KBM-7 (cell line): ENCODE measurements around the gene CEP131.

Experiments used
- DNase-seq: peaks from one replicate; pipeline ENCODE4 v3.0.0-alpha.2; 2015
- in situ Hi-C: fragments of 300-500 bp; cut with MboI; formaldehyde crosslinking; loops from 2 replicates; pipeline ENCODE4 v1.14.3; 2020; ENCODE audit warnings: low sequenced_read_pairs, low pct_unique_long_range_greater_than_20kb, mixed read lengths

Gene CEP131

DNA sequence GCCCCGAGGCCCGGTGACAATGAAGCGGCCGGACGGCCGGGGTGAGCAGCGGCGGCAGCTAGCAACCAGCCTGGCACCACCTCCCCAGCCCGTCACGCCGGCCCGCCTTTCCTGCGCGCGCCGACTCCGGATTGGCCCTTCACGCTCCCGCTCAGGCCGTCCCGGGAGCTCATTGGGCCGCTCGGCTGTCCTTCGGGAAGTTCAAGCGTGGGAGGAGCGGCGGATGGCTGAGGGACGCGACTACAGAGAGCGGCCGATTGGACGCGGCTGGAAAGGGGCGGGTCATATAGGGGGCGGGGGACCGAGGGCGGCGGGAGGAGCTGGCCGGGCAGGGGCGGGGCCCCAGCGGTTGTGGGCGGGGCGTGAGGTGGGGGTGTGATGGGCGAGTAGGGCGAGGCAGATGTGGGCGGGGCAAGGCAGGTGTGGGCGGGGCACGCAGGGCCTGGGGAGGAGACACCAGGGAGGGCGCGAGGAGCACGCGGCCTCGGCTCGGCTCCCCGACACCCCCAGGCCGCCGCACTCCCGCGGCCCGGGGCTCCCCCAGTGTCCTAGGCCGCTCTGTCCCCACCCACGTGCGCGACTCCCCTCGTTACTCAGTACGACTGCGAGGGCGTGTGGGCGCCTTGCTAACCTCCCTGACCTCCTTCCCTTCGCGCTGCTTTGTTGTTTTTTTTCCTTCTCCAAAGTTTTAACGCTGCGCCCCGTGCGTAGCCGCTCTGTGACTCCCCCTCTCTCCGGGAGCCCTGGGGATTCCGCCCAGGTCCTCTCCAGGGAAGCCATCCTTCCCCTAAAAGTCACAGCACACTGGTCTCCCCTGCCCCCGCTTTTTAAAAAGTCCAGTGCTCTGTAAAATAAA is at the start of gene CEP131:
CEP131 (minus strand) TSS at position 60 of the 856 bp plus-strand sequence. CDS start 2,909 bp downstream, outside the sequence.
- peak; percentile 97 for DNase-seq
- in situ Hi-C loops = no loop called here

DNA sequence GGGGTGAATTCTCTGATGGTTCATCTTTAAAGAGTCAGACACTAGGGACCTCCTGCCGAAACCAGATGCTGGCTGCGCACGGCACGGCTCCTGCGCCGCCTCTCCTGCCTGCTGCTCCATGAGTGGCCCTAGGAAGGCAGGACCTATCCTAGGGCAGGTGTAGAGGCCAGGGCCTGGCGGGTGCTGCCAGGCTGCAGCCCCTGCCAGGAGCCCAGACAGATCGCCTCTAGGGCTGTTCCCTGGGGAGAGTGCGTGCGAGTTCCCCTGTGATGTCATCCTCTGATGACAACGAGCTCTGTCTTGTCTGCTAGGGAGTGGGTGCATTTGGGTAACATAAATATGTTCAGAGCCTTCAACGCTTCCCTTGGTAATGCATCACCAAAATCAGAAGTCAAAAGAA is 48.5 kb upstream of the CEP131 start:
- in situ Hi-C loops = no loop called here

DNA sequence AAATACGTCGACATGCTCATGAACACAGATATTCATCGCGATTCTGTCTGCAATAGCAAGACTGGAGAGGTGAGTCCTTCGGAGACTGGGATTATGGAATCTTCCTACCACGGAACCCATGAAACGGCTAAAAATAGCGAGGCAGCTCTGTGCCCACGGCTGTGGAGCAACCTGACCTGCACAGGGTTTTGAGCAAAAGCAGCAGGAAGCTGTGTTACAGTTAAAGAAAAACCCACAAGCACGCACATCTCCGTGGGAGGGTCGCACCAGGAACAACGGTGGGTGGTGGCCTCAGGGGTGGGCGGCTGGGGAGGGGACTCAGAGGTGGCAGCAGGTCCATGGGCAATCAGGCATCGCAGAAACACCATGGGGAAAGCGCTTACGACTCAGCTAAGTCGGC is 47.5 kb upstream of the CEP131 start:
- DNase-seq = no peak
- in situ Hi-C loops = no loop called here

More for the DNA sequence above, 48.5 kb upstream of the CEP131 start:
- no peak for DNase-seq

- DNase-seq = no peak
- in situ Hi-C loops = no loop called here
These were observed 44.8 kb upstream of the CEP131 start for GRCh38 chr17:81267390-81268067.

- in situ Hi-C loops = no loop called here
- no peak for DNase-seq
These were observed 42.8 kb upstream of the CEP131 start for GRCh38 chr17:81265576-81265975.

- no peak for DNase-seq
- in situ Hi-C loops = no loop called here
These were observed 41.9 kb upstream of the CEP131 start for GRCh38 chr17:81264640-81265039.

GRCh38 chr17:81263371-81264181 is 40.8 kb upstream of the CEP131 start:
- DNase-seq = no peak
- in situ Hi-C loops = no loop called here

DNA sequence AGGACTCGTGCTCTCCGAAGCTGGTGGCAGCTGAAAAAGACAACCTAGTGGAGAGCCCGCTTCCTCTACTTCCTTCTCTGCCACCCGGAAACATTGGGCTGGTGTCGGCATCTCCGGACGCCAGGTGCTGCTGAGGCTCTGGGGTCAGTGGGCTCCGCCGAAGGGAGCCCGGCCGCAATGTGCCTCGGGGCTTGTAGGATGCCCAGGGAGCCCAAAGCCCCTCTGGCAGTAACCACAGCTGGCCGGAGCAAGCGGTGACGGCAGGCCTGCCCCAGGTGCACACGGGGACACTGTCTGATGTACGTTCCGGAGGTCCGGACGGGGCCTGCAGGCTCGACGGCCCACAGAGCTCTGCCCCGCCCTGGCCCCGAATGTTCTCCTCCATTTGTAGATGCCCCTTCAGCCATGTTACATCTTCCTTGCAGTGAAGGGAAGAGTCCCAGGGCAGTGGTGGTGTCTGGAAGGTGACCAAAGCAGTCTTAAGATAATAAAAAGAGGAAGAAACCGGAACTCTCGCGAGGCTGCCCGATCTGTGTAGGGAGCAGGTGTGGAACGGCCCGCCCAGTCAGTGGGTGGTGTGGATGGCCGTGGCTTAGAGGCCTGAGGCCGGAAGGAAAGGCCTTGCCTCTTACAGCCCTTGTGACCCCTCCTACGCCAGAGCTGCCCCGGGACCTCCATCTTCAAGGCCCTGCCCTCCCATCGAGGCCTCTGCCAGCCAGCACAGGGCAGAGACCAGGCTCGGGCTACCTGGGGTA is 39.0 kb upstream of the CEP131 start:
- no peak for DNase-seq
- in situ Hi-C loops = no loop called here

GRCh38 chr17:81261096-81261495 is 38.3 kb upstream of the CEP131 start:
- in situ Hi-C loops = no loop called here
- DNase-seq = no peak

DNA sequence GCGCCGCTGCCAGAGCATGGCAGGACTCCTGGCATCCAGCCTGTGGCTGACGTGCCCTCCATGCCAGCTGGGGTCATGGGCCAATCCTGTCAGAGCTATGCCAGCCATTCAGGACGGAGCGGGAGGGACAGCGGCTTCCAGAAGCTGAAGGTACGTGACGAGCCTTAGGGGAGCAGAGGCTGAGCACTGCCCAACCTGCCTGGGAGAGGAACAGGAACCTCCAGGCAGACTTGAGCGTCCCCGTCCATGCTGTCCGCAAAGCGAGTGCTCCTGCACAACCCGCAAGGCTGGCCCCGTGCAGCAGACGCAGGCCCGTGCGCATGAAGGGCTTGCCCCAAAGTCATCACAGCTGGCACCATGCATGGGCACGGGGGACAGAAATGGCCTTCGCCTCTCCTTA is 37.9 kb upstream of the CEP131 start:
- in situ Hi-C loops = no loop called here
- no peak for DNase-seq

DNA sequence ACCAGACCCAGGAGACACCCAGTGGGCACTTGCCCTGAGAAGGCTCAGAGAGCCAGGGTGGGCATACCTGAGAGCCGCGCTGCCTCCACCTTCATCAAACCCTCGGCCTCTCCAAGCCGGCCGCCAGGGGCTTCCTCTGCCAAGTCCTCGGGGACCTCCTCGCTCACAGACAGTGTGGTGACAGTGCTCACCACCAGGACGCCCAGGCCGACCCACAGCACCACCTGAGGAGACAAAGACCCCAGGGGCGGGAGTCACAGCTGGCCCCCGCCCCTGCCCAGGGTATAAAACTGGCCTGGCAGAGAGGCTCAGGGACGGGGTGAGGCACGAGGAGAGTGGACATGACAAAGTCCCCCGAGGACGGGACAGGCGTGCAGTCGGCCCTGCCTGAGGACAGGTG is 37.4 kb upstream of the CEP131 start:
- DNase-seq = no peak
- in situ Hi-C loops = no loop called here

DNA sequence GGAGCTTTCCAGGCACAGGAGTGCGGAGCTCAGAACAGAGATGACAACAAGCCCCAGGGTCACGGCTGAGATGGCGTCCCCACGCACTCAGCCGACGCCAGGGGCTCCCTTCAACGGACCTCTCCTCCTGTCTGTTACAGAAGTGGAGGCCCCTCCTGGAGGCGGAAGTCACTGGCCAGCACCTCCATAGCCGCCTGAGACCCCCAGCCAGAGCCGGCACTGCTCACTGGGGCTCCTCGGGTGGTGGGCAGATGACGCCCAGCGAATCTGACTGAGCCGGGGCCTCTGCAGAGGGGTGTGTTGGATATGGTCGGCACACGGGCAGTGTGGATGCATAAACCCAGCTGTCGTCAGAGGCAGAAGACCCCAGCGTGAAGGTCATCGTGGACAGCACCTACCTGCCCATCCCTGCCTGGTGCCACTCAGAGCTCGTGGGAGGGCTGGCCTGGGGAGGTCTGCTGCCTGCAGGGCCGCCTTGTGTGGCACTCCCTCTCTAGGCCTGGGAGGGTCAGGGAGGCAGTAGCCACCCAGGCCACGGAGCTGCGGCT is 36.4 kb upstream of the CEP131 start:
- in situ Hi-C loops = no loop called here
- no peak for DNase-seq

GRCh38 chr17:81258292-81258691 is 35.5 kb upstream of the CEP131 start:
- no peak for DNase-seq
- in situ Hi-C loops = no loop called here

- in situ Hi-C loops = no loop called here
These were observed 34.8 kb upstream of the CEP131 start for GRCh38 chr17:81257533-81257932.

DNA sequence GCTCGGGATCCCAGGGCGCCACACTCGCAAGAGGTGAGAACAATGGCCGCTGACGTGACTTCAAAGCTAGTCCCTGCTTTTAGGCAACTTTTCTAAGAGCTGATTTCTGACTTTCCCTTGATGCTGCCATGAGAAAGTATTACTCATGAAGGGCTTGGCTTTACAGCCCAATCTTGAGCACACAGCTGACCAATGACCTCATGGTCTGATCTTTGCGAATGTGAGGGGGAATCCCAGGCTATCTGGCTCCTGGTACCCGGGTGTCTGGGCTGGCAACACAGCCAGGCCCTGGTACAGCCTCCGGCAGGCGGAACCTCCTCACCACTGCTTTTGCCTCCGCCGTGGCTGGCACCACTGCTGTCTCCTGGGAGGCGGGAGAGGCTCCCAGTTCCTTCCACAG is 33.9 kb upstream of the CEP131 start:
- no peak for DNase-seq
- in situ Hi-C loops = no loop called here

More at GRCh38 chr17:81257533-81257932, 34.8 kb upstream of the CEP131 start:
- DNase-seq = no peak

DNA sequence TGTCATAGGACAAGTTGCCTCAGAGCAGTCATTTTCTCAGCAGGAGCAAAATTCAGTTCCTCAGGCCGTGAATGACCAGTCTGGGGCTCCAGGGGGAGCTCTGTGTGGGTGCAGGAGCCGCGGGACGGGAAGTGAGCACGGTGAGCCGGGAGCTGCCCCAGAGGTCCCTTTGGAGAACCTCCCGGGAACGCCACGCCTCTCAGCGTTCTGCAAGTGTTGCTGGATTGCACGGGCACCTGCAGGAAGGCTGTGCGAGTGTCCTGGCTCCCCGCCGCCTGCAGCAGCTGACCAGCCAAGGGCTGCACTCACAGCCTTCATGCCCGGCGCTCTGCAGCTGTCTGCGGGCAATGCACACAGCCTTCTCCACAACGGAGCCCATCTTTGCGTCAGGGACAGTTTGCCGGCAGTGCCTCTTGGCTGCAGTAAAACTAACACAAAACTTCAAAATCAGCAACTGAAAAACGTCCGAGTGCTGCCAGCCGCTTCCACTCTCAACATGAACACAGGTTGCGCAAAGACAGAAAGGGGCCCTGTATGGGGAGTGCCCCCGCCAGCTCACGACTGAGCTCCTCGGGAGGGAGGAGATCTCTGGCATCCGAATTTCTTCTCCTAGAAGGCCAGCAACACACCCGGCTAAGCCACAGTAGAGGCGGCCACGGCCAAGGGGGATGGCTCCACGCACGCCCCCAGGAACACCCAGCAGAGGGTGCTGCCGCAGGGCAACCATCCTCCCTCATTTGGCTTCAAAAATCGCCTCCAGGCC is 32.4 kb upstream of the CEP131 start:
- no peak for DNase-seq
- in situ Hi-C loops = no loop called here

DNA sequence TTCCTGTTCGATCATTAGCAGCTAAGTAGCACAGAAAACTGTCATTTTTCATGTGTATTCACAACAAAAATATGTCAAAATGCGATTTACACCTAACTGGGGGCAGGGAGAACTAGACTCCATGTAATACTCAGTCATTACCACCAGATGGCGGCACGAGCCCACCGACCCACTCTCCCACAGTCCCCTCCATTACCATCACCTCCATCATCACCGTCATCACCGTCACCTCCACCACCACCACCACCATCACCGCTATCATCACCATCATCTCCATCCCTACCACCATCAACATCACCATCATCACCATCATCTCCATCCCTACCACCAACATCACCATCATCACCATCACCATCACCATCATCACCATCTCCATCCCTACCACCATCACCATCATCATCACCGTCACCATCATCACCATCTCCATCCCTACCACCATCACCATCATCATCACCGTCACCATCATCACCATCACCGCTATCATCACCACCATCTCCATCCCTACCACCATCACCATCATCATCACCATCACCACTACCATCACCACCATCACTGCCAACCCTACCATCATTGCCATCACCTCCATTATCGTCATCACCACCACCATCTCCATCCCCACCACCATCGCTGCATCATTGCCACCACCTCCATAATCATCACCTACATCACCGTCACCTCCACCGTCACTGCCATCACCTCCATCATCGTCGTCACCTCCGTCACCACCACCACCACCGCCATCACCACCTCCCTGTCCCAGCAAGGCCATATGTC is 30.8 kb upstream of the CEP131 start:
- in situ Hi-C loops = no loop called here
- DNase-seq = peak; percentile 74

DNA sequence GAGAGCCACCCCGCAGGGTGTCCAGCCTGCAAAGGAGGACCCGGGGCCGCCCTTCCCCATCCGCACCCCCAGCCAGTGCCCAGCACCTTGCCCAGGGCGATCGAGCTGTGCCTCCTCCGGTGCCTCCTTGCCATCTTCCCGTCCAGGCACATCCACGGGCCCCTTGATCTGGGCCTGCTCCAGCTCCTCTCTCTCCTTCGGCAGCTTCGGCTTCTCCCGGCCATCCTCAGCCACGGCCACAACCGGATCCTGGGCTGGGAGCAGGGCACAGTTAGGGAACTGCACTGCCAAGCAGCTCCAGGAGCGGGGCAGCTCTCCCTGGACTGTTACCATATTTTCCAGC is 30.2 kb upstream of the CEP131 start:
- in situ Hi-C loops = no loop called here
- no peak for DNase-seq
